Psoas muscle (tissue), 8 donors: Measurements from ENCODE around the gene CBX3. TPM values are rescaled to one million over a fixed set of nuclear protein-coding genes. Genes with fewer than 3 reads are reported as not detected.

Source experiments
- ATAC-seq, 4 donors: fragments of 200-7000 bp; cut with Tn5 transposase; one replicate each; pipeline ENCODE4 v1.9.1; 2020; ENCODE audit warnings: moderate library complexity in 3 of 4, mild to moderate bottlenecking in 2 of 4
- DNase-seq, 2 donors: peaks; one replicate each; pipeline ENCODE4 v3.0.0-alpha.2; 2020
- H3K27ac ChIP-seq: fragments of 200-600 bp; one replicate; pipeline ENCODE4 v1.8.0; 2022
- H3K27me3 ChIP-seq, 3 donors: fragments of 200-600 bp in 1 of 3; one replicate each; pipeline versions ENCODE4 v1.6.1 to v1.8.0; 2013 to 2022; ENCODE audit warnings: low read length in 2 of 3, mild to moderate bottlenecking in 2 of 3, moderate library complexity in 1 of 3; ENCODE audit not compliant: insufficient read depth in 3 of 3
- H3K36me3 ChIP-seq, 2 donors: fragments of 200-600 bp in 1 of 2; one replicate each; pipeline versions ENCODE4 v1.6.1 to v1.8.0; 2013 to 2022; ENCODE audit warnings: low read depth in 1 of 2, mild to moderate bottlenecking in 1 of 2, moderate library complexity in 1 of 2; ENCODE audit not compliant: insufficient read depth in 1 of 2
- H3K4me1 ChIP-seq: fragments of 200-600 bp; one replicate; pipeline ENCODE4 v1.8.0; 2022
- H3K4me3 ChIP-seq: fragments of 200-600 bp; one replicate; pipeline ENCODE4 v1.8.0; 2022; ENCODE audit warnings: mild to moderate bottlenecking
- H3K9me3 ChIP-seq: fragments of 200-600 bp; one replicate; pipeline ENCODE4 v1.8.0; 2022
- CTCF ChIP-seq: fragments of 200-600 bp; IDR thresholded peaks from one replicate; pipeline ENCODE4 v1.8.0; 2022; ENCODE audit warnings: antibody characterized with exemption
- WGBS, 3 donors: extraction: QIAGEN DNeasy Blood & Tissue Kit; methylation state at CpG; one replicate each; pipeline versions ENCODE4 v1.1.6 to v1.1.7; 2013; 5-methylcytosine and 5-hydroxymethylcytosine counted together
- intact Hi-C, 2 donors: fragments of 100-400 bp; cut with DNase I; formaldehyde crosslinking; loops; one replicate each; pipeline versions ENCODE4 v1.11.0 to v1.14.2; 2022
- polyA plus RNA-seq, 3 donors: library from polyadenylated mRNA; stranded (reverse); fragments of 200-250 nt; gene quantifications; one replicate each; pipeline ENCODE4 v1.2.3, GENCODE V29; 2013
- total RNA-seq, 4 donors: library from RNA; stranded (reverse); fragmentation: NEBNext Ultra II Directional in 2 of 4; extraction: Animal tissue kit (Norgen Biotek cat#: 25700) in 2 of 4; gene quantifications; one replicate each; pipeline versions ENCODE4 v1.2.1 to v1.2.4, GENCODE V29; 2021 to 2023
- donor health status: healthy with polysubstance abuse.
- donor health status: DM: no; HTN: no; CAD: no; lungs with moderate emphysema.
- donor health status: Bipolar disorder and iron deficiency.
- donor health status: healthy.
- donor health status: DM: yes; HTN: yes; CAD: no.
- donor health status: DM: no; HTN: no; CAD: no.
- donor health status: DM: no; HTN: no; CAD: no.
- donor health status: DM: yes; HTN: yes; CAD: no.

CBX3 gene
- total and polyA plus RNA-seq, 7 donors: 45.3 to 97.0 (median 71.6) TPM

DNA sequence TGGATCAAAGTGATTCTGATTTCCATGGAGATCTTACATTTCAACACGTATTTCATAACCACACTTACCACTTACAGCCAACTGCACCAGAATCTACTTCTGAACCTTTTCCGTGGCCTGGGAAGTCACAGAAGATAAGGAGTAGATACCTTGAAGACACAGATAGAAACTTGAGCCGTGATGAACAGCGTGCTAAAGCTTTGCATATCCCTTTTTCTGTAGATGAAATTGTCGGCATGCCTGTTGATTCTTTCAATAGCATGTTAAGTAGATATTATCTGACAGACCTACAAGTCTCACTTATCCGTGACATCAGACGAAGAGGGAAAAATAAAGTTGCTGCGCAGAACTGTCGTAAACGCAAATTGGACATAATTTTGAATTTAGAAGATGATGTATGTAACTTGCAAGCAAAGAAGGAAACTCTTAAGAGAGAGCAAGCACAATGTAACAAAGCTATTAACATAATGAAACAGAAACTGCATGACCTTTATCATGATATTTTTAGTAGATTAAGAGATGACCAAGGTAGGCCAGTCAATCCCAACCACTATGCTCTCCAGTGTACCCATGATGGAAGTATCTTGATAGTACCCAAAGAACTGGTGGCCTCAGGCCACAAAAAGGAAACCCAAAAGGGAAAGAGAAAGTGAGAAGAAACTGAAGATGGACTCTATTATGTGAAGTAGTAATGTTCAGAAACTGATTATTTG, 16.3 kb upstream of the CBX3 start:
- 86 to 94% (median 86%) methylated on average over 10 of the region's 10 CpGs for WGBS, 3 donors
- ATAC-seq (peak in 1 of 4 donors; percentile 7), DNase-seq (no peak)
- intact Hi-C loops: no loop called here
- peaks cover 13 to 55% of the 10 kb centered on the region in 2 donors for H3K36me3 ChIP-seq
- no peak overlapping the region for H3K4me3 ChIP-seq
- no peak overlapping the region for H3K27ac ChIP-seq
- H3K9me3 ChIP-seq: no peaks in the 10 kb centered on the region
- no peaks in the 10 kb centered on the region for H3K27me3 ChIP-seq
- H3K4me1 ChIP-seq: peaks cover 49% of the 10 kb centered on the region
- TF ChIP-seq CTCF: no peak

DNA sequence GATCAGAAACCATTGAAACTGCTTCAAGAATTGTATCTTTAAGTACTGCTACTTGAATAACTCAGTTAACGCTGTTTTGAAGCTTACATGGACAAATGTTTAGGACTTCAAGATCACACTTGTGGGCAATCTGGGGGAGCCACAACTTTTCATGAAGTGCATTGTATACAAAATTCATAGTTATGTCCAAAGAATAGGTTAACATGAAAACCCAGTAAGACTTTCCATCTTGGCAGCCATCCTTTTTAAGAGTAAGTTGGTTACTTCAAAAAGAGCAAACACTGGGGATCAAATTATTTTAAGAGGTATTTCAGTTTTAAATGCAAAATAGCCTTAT, 15.7 kb upstream of the CBX3 start:
- H3K9me3 ChIP-seq: no peaks in the 10 kb centered on the region
- ATAC-seq (no peak), DNase-seq (no peak)
- intact Hi-C loops: no loop called here
- H3K4me3 ChIP-seq: no peak overlapping the region
- peaks cover 49% of the 10 kb centered on the region for H3K4me1 ChIP-seq
- no peaks in the 10 kb centered on the region for H3K27me3 ChIP-seq
- peaks cover 18 to 61% of the 10 kb centered on the region in 2 donors for H3K36me3 ChIP-seq
- 95 to 97% (median 97%) methylated on average over 1 of the region's 1 CpG for WGBS, 3 donors
- no peak overlapping the region for H3K27ac ChIP-seq
- TF ChIP-seq CTCF: no peak

- Histone ChIP-seq H3K36me3 (peaks cover 23 to 69% of the 10 kb centered on the region in 2 donors), H3K4me3 (no peak overlapping the region), H3K27me3 (no peaks in the 10 kb centered on the region), H3K27ac (no peak overlapping the region), H3K4me1 (peaks cover 56% of the 10 kb centered on the region), H3K9me3 (no peaks in the 10 kb centered on the region)
- intact Hi-C loops: no loop called here
- no peak for DNase-seq
- TF ChIP-seq CTCF: no peak
- 84 to 93% (median 86%) methylated on average over 5 of the region's 5 CpGs for WGBS, 3 donors
- ATAC-seq: no peak
Observed at GRCh38 chr7:26186364-26187311, 14.9 kb upstream of the CBX3 start.

DNA sequence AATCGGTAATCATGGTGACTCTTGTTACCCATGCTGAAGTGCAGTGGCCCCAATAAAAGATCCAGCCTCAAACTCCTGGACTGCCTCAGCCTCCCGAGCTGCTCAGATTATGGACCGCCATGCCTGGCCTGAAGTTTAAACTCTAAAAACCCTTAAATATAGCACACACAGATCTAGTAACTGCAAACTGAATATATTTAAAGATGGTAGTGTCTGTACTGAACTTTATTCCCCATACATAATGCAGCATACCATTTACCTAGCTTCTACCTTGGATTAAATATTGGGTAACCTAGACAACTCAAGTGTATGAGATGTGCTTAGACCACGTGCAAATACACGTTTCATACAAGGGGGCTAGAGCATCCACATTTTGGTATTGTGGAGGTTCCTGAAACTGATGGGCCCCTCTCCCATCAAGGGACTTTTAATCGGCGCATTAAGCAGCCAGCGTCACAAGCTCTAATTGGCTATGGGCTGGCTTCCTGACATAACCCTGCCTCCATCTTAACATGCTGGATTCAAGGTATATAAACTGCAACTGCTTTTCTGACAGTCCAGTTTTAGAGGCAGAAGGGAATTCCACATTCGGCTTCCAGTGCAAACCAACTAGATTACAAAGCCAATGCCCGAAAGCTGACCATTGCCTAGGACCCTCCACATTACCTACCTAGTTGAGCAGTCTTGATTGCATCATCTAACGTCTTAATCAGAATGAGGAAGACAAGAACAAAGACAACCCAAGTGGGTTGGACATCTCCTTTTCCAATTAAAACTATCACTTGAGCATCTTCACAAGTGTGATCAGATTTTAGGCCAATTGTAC, 14.0 kb upstream of the CBX3 start:
- intact Hi-C loops: no loop called here
- no peak overlapping the region for H3K27ac ChIP-seq
- H3K36me3 ChIP-seq: peaks cover 26 to 78% of the 10 kb centered on the region in 2 donors
- no peak for TF ChIP-seq CTCF
- no peak for DNase-seq
- H3K9me3 ChIP-seq: no peaks in the 10 kb centered on the region
- peak in 2 of 4 donors; percentile 5 to 7 for ATAC-seq
- 76 to 80% (median 77%) methylated on average over 11 of the region's 11 CpGs for WGBS, 3 donors
- no peaks in the 10 kb centered on the region for H3K27me3 ChIP-seq
- H3K4me1 ChIP-seq: peaks cover 62% of the 10 kb centered on the region
- no peak overlapping the region for H3K4me3 ChIP-seq
